GM19452 (cell line): ENCODE results near the gene CNOT6L.

ENCODE experiments used
- ATAC-seq: cut with Tn5 transposase; IDR thresholded peaks from one replicate; pipeline ENCODE4 v1.9.1; 2021; ENCODE audit not compliant: unreplicated experiment

CNOT6L gene

GRCh38 chr4:77714514-77714913, 104.7 kb downstream of the CNOT6L start:
- no peak for ATAC-seq

GRCh38 chr4:77713884-77714283, 105.3 kb downstream of the CNOT6L start:
- no peak for ATAC-seq

GRCh38 chr4:77712675-77713074, 106.5 kb downstream of the CNOT6L start:
- no peak for ATAC-seq

GRCh38 chr4:77711469-77711868, 107.7 kb downstream of the CNOT6L start:
- ATAC-seq: no peak

- no peak for ATAC-seq
These were observed 108.5 kb downstream of the CNOT6L start for GRCh38 chr4:77710684-77711083.

GRCh38 chr4:77710059-77710458, 109.1 kb downstream of the CNOT6L start:
- no peak for ATAC-seq

GRCh38 chr4:77706717-77707116, 112.5 kb downstream of the CNOT6L start:
- ATAC-seq: no peak

- no peak for ATAC-seq
These were observed 115.5 kb downstream of the CNOT6L start for GRCh38 chr4:77703666-77704065.

GRCh38 chr4:77701121-77701520, 118.0 kb downstream of the CNOT6L start:
- no peak for ATAC-seq

- no peak for ATAC-seq
These were observed 119.4 kb downstream of the CNOT6L start for GRCh38 chr4:77699731-77700210.

- ATAC-seq: no peak
These were observed 121.1 kb downstream of the CNOT6L start for GRCh38 chr4:77697860-77698590.

GRCh38 chr4:77695774-77696173, 123.4 kb downstream of the CNOT6L start:
- ATAC-seq: no peak

- no peak for ATAC-seq
These were observed 126.2 kb downstream of the CNOT6L start for GRCh38 chr4:77692847-77693432.

GRCh38 chr4:77681792-77682191, 137.4 kb downstream of the CNOT6L start:
- no peak for ATAC-seq

GRCh38 chr4:77676842-77677241, 142.3 kb downstream of the CNOT6L start:
- no peak for ATAC-seq

GRCh38 chr4:77671051-77671450, 148.1 kb downstream of the CNOT6L start:
- no peak for ATAC-seq

GRCh38 chr4:77669946-77670590, 149.1 kb downstream of the CNOT6L start:
- ATAC-seq: no peak

- no peak for ATAC-seq
These were observed 153.6 kb downstream of the CNOT6L start for GRCh38 chr4:77665381-77666069.
